H1 (cell line): ENCODE results near the gene RARA. TPM values are rescaled to one million over a fixed set of nuclear protein-coding genes. Genes with fewer than 3 reads are reported as not detected.

ENCODE experiments used
- PHF8 ChIP-seq: fragments of 200-600 bp; sonication (generic); conservative IDR thresholded peaks from 2 replicates; pipeline ENCODE4 v1.7.1; 2012; ENCODE audit warnings: low read depth, mild to moderate bottlenecking, inconsistent platforms, low read length, moderate library complexity
- POLR2AphosphoS5 ChIP-seq: IDR thresholded peaks from 2 replicates; pipeline ENCODE4 v1.6.1; 2011; ENCODE audit warnings: low read depth, low read length
- polyA plus RNA-seq, 7 experiments: library from polyadenylated mRNA; depleted of rRNA in 3 of 7; stranded (reverse) in 5 of 7; unstranded in 2 of 7; fragments of >200 nt in 5 of 7; fragments of 200-250 nt in 2 of 7; gene quantifications; 1 replicate in 5 of 7; 2 replicates in 1 of 7; 4 replicates in 1 of 7; pipeline versions ENCODE4 v1.2.1 to v1.2.3, GENCODE V29; 2011 to 2013; ENCODE audit warnings: missing spikeins in 2 of 7, mixed read lengths in 2 of 7
- total RNA-seq: library from RNA; stranded (reverse); fragmentation: NEBNext Ultra II Directional; extraction: Animal tissue kit (Norgen Biotek cat#: 25700); gene quantifications from 2 replicates; pipeline ENCODE4 v1.2.1, GENCODE V29; 2021

RARA gene
- total and polyA plus RNA-seq, 2 of the 8 experiments (the other 6 are each of a cell fraction or from before 2014, with no cell fraction given), result 4.4 to 16.5 TPM

- TF ChIP-seq PHF8 (no peak), POLR2AphosphoS5 (no peak)
- TF ChIP-seq, all 59 proteins: peak for 0
These were observed 57.3 kb downstream of the RARA start (continued) for GRCh38 chr17:40366076-40366860.
